ENCODE measurements around the gene COPG2. TPM values are rescaled to one million over a fixed set of nuclear protein-coding genes. Genes with fewer than 3 reads are reported as not detected.

Gene COPG2
- total and polyA plus RNA-seq, 2 of the 8 experiments (the other 6 are each of a cell fraction or from before 2014, with no cell fraction given), result 50.3 to 53.1 TPM

GRCh38 chr7:130473876-130474275, 194.7 kb downstream of the COPG2 start:
- POLR2A ChIA-PET (ENCODE audit: partially characterized antibody), result interaction anchor here (1.2 kb wide), 1 partner anchor 269 kb away, joined by 3 read pairs; the partner anchor contains the start of gene TMEM209

More at GRCh38 chr7:130473876-130474275, 194.7 kb downstream of the COPG2 start:
- Histone ChIP-seq H3K4me1 (replicated peaks in 1 of 4; ENCODE audit: control insufficient read depth in 3 of 4, insufficient read depth in 4 of 4, low read length in 3 of 4) (peaks cover 0 to 3% (median 0%) of the 10 kb centered on the region in 4 experiments; a peak in 2 of 7 replicates), H2BK20ac (ENCODE audit: low read length) (no peak overlapping the region), H3K79me1 (ENCODE audit: low read depth, low read length) (no peaks in the 10 kb centered on the region), H3K4me3 (ENCODE audit: extremely low read depth in 1 of 4, insufficient read depth in 2 of 4, low read depth in 3 of 4, low read length in 4 of 4) (no peak overlapping the region), H3K14ac (ENCODE audit: insufficient read length) (no peak overlapping the region), H3K79me2 (ENCODE audit: control insufficient read depth in 1 of 2, insufficient read depth in 2 of 2, low read length in 2 of 2) (no peaks in the 10 kb centered on the region), H3K4ac (replicated peaks; ENCODE audit: insufficient read length, low read depth, low read length) (no peak overlapping the region), H4K5ac (ENCODE audit: insufficient read length, low read depth, low read length) (no peak overlapping the region), H3K4me2 (ENCODE audit: insufficient read depth in 1 of 2, low read depth in 2 of 2, low read length in 2 of 2) (no peak overlapping the region), H2AFZ (ENCODE audit: low read length) (0 out of 2 replicates have a peak overlapping the region, but pooled peaks have one; percentile 6), H3K9me3 (ENCODE audit: insufficient read depth in 2 of 2, low read depth in 1 of 2, low read length in 1 of 2) (no peaks in the 10 kb centered on the region), H2BK15ac (ENCODE audit: low read length) (no peak overlapping the region), H2AK5ac (ENCODE audit: low read depth, low read length) (no peak overlapping the region), H2BK12ac (ENCODE audit: low read depth, low read length) (no peak overlapping the region), H3K23ac (ENCODE audit: insufficient read length) (no peak overlapping the region), H3K18ac (ENCODE audit: extremely low read depth, low read length) (no peak overlapping the region), H3K36me3 (ENCODE audit: control insufficient read depth in 2 of 4, insufficient read depth in 4 of 4, low read length in 3 of 4) (no peaks in the 10 kb centered on the region), H3K23me2 (ENCODE audit: low read depth, low read length) (no peaks in the 10 kb centered on the region; the same call in 1 of the 2 replicates), H3K9ac (replicated peaks in 1 of 4; ENCODE audit: extremely low read depth in 1 of 4, low read depth in 3 of 4, low read length in 3 of 4) (no peak overlapping the region), H3K56ac (replicated peaks; ENCODE audit: insufficient read length, low read depth, low read length) (no peak overlapping the region), H2BK120ac (replicated peaks; ENCODE audit: low read depth, low read length) (no peak overlapping the region), H3K27ac (ENCODE audit: low read depth, low read length) (no peak overlapping the region), H3K27me3 (replicated peaks in 1 of 4; ENCODE audit: control insufficient read depth in 3 of 4, extremely low read depth in 1 of 4, insufficient read depth in 3 of 4, low read length in 3 of 4) (no peaks in the 10 kb centered on the region), H2BK5ac (ENCODE audit: low read depth, low read length) (no peak overlapping the region), H4K91ac (replicated peaks; ENCODE audit: insufficient read length, low read length) (no peak overlapping the region), H4K20me1 (replicated peaks in 1 of 2; ENCODE audit: control insufficient read depth in 1 of 2, insufficient read depth in 2 of 2, low read length in 2 of 2) (no peaks in the 10 kb centered on the region), H4K8ac (ENCODE audit: extremely low read depth, insufficient read depth, low read length) (no peak overlapping the region)
- TF ChIP-seq KDM1A (IDR thresholded peaks at IDR 0.05; ENCODE audit: borderline replicate concordance, low read length), result no peak
- FAIRE-seq (no peak), DNase-seq (ENCODE audit: low read depth in 1 of 2, low spot score in 2 of 2) (no peak)
- CTCF ChIA-PET (ENCODE audit: partially characterized antibody), result interaction anchor here (1.0 to 1.6 kb wide), 3 partner anchors 9 to 196 kb away, joined by 3 to 6 read pairs (median 5); no protein-coding TSS in a partner anchor
- WGBS, 2 experiments (ENCODE audit: extremely low coverage in 1 of 2, insufficient coverage in 1 of 2, insufficient read length in 1 of 2, insufficient replicate concordance in 2 of 2, low coverage in 1 of 2, low lambda C conversion rate in 2 of 2, missing lambda C conversion rate in 1 of 2), result 83% methylated on average over 4 of the region's 4 CpGs; no CpG with 5 or more reads in 1 of the 2 experiments

All from H1 (cell line).